22Rv1 (cell line): Measurements from ENCODE around the gene GXYLT1.

Source experiments
- CTCF ChIP-seq: fragments of 450-650 bp; IDR thresholded peaks from 2 replicates; pipeline ENCODE4 v1.5.1; 2017; ENCODE audit warnings: mild to moderate bottlenecking
- ZFX ChIP-seq: fragments of 450-650 bp; IDR thresholded peaks from 2 replicates; pipeline ENCODE4 v1.6.1; 2017; ENCODE audit warnings: antibody characterized with exemption, borderline replicate concordance

- TF ChIP-seq CTCF (no peak), ZFX (no peak)
Measured at GRCh38 chr12:42161529-42161928, 16.9 kb upstream of the GXYLT1 start.
